ENCODE results near the gene GIPC2.
"Not testable (repeated sequence)": the region's sequence is repeated elsewhere in the genome, so short reads cannot be mapped to it uniquely, and the experiment has no call there.

- not testable (repeated sequence) for TF ChIP-seq CTCF, POLR2A (IDR thresholded peaks at IDR 0.05)
These were observed 74.7 kb downstream of the GIPC2 start for GRCh38 chr1:78120485-78120884.

Measured in lower leg skin (tissue), 3 donors.